ENCODE data around the gene ITPK1. TPM values are rescaled to one million over a fixed set of nuclear protein-coding genes. Genes with fewer than 3 reads are reported as not detected.

Gene ITPK1
- total RNA-seq, 1 experiment from 2014 or later: 18.8 TPM

- DNase-seq (ENCODE audit: low spot score): no peak
Measured at GRCh38 chr14:93028724-93029076, 87.0 kb downstream of the ITPK1 start.

GRCh38 chr14:93027810-93028723 lies 87.7 kb downstream of the ITPK1 start:
- DNase-seq (ENCODE audit: low spot score): no peak

- DNase-seq (ENCODE audit: low spot score): no peak
Measured at GRCh38 chr14:93026339-93026738, 89.4 kb downstream of the ITPK1 start.

GRCh38 chr14:93025055-93025454 lies 90.7 kb downstream of the ITPK1 start:
- no peak for DNase-seq (ENCODE audit: low spot score)

GRCh38 chr14:93024493-93024892 lies 91.2 kb downstream of the ITPK1 start:
- no peak for DNase-seq (ENCODE audit: low spot score)

GRCh38 chr14:93023802-93024434 lies 91.8 kb downstream of the ITPK1 start:
- no peak for DNase-seq (ENCODE audit: low spot score)

GRCh38 chr14:93023039-93023438 lies 92.7 kb downstream of the ITPK1 start:
- DNase-seq (ENCODE audit: low spot score): no peak

- no peak for DNase-seq (ENCODE audit: low spot score)
Measured at GRCh38 chr14:93019970-93020369, 95.8 kb downstream of the ITPK1 start.

- DNase-seq (ENCODE audit: low spot score): no peak
Measured at GRCh38 chr14:93019367-93019843, 96.3 kb downstream of the ITPK1 start.

- no peak for DNase-seq (ENCODE audit: low spot score)
Measured at GRCh38 chr14:93018366-93018765, 97.4 kb downstream of the ITPK1 start.

- no peak for DNase-seq (ENCODE audit: low spot score)
Measured at GRCh38 chr14:93017898-93018297, 97.8 kb downstream of the ITPK1 start.

- no peak for DNase-seq (ENCODE audit: low spot score)
Measured at GRCh38 chr14:93017301-93017797, 98.4 kb downstream of the ITPK1 start.

GRCh38 chr14:93016275-93016845 lies 99.4 kb downstream of the ITPK1 start:
- no peak for DNase-seq (ENCODE audit: low spot score)

- no peak for DNase-seq (ENCODE audit: low spot score)
Measured at GRCh38 chr14:93015505-93015904, 100.2 kb downstream of the ITPK1 start.

GRCh38 chr14:93015064-93015463 lies 100.7 kb downstream of the ITPK1 start:
- no peak for DNase-seq (ENCODE audit: low spot score)

GRCh38 chr14:93014058-93015023 lies 101.4 kb downstream of the ITPK1 start:
- DNase-seq (ENCODE audit: low spot score): no peak

GRCh38 chr14:93012951-93013719 lies 102.6 kb downstream of the ITPK1 start:
- no peak for DNase-seq (ENCODE audit: low spot score)

GRCh38 chr14:93012506-93012905 lies 103.2 kb downstream of the ITPK1 start:
- no peak for DNase-seq (ENCODE audit: low spot score)

- no peak for DNase-seq (ENCODE audit: low spot score)
Measured at GRCh38 chr14:93011650-93012325, 103.9 kb downstream of the ITPK1 start.

- no peak for DNase-seq (ENCODE audit: low spot score)
Measured at GRCh38 chr14:93011141-93011529, 104.6 kb downstream of the ITPK1 start.

Measured in H4 (cell line).